HepG2 (cell line): Measurements from ENCODE around the gene DLG4. TPM values are rescaled to one million over a fixed set of nuclear protein-coding genes. Genes with fewer than 3 reads are reported as not detected.

Experiments
- ASH2L ChIP-seq: fragments of 300-600, 200-600 bp; sonication (generic); IDR thresholded peaks from 2 replicates; pipeline ENCODE4 v1.7.0; 2017; ENCODE audit warnings: low read depth, mild to moderate bottlenecking, moderate library complexity, mixed read lengths, low read length; ENCODE audit not compliant: insufficient read length
- CERS6 ChIP-seq: sonication (generic); formaldehyde crosslinking; IDR thresholded peaks from 2 replicates; pipeline ENCODE4 v1.5.0; 2020; ENCODE audit warnings: missing genetic modification reagents
- GMEB1 ChIP-seq: sonication (generic); formaldehyde crosslinking; IDR thresholded peaks from 2 replicates; pipeline ENCODE4 v1.5.1; 2020; ENCODE audit warnings: missing genetic modification reagents, mild to moderate bottlenecking, borderline replicate concordance
- HOXA5 ChIP-seq: sonication (generic); formaldehyde crosslinking; IDR thresholded peaks from 2 replicates; pipeline ENCODE4 v1.4.0; 2020; ENCODE audit warnings: missing genetic modification reagents
- JUND ChIP-seq: sonication (generic); formaldehyde crosslinking; IDR thresholded peaks from 2 replicates; pipeline ENCODE4 v1.8.0; 2022; ENCODE audit warnings: mild to moderate bottlenecking, missing genetic modification reagents
- NAIF1 ChIP-seq: sonication (generic); formaldehyde crosslinking; IDR thresholded peaks from 2 replicates; pipeline ENCODE4 v1.5.0; 2020; ENCODE audit warnings: mild to moderate bottlenecking, missing genetic modification reagents, borderline replicate concordance
- SALL1 ChIP-seq: sonication (generic); formaldehyde crosslinking; IDR thresholded peaks from 2 replicates; pipeline ENCODE4 v1.8.0; 2022; ENCODE audit warnings: mild to moderate bottlenecking, missing genetic modification reagents
- SAP130 ChIP-seq: IDR thresholded peaks from 2 replicates; pipeline ENCODE4 v1.6.1; 2016; ENCODE audit warnings: low read depth
- SMAD1 ChIP-seq: sonication (generic); formaldehyde crosslinking; IDR thresholded peaks from 2 replicates; pipeline ENCODE4 v1.4.0; 2020; ENCODE audit warnings: missing genetic modification reagents, low read depth, mild to moderate bottlenecking, borderline replicate concordance
- SOX13 ChIP-seq, 3 experiments: fragments of 450-650 bp in 1 of 3; sonication (generic) in 1 of 3; formaldehyde crosslinking in 1 of 3; IDR thresholded peaks in 2 of 3; conservative IDR thresholded peaks in 1 of 3; 2 replicates each; pipeline versions ENCODE4 v1.5.0 to v1.6.1; 2016 to 2020; ENCODE audit warnings: antibody characterized with exemption in 1 of 3, mild to moderate bottlenecking in 1 of 3, missing compliant biosample characterization in 1 of 3, missing genetic modification reagents in 1 of 3, moderate library complexity in 1 of 3
- SP1 ChIP-seq, 2 experiments: fragments of 450-650 bp in 1 of 2; sonication (generic) in 1 of 2; formaldehyde crosslinking in 1 of 2; IDR thresholded peaks; 2 replicates each; pipeline versions ENCODE4 v1.4.0 to v1.6.1; 2016 to 2020; ENCODE audit warnings: missing genetic modification reagents in 1 of 2
- TBX3 ChIP-seq: fragments of 450-650 bp; IDR thresholded peaks from 2 replicates; pipeline ENCODE4 v1.6.1; 2017; ENCODE audit warnings: antibody characterized with exemption, mild to moderate bottlenecking, inconsistent platforms, borderline replicate concordance
- ZMAT3 ChIP-seq: sonication (generic); formaldehyde crosslinking; conservative IDR thresholded peaks from 2 replicates; pipeline ENCODE4 v1.7.0; 2021; ENCODE audit warnings: missing genetic modification reagents
- ZNF143 ChIP-seq: sonication (generic); formaldehyde crosslinking; IDR thresholded peaks from 2 replicates; pipeline ENCODE4 v1.4.0; 2020; ENCODE audit warnings: missing genetic modification reagents
- ZNF317 ChIP-seq: sonication (generic); formaldehyde crosslinking; IDR thresholded peaks from 2 replicates; pipeline ENCODE4 v1.5.0; 2020; ENCODE audit warnings: mild to moderate bottlenecking, missing genetic modification reagents
- ZNF333 ChIP-seq: sonication (generic); formaldehyde crosslinking; IDR thresholded peaks from 2 replicates; pipeline ENCODE4 v1.4.0; 2020; ENCODE audit warnings: mild to moderate bottlenecking, missing genetic modification reagents, borderline replicate concordance
- ZNF883 ChIP-seq: sonication (generic); formaldehyde crosslinking; IDR thresholded peaks from 2 replicates; pipeline ENCODE4 v1.5.1; 2020; ENCODE audit warnings: mild to moderate bottlenecking, missing genetic modification reagents; ENCODE audit errors: not compliant biosample characterization
- polyA plus RNA-seq, 8 experiments: library from polyadenylated mRNA; depleted of rRNA in 3 of 8; stranded (reverse) in 7 of 8; unstranded in 1 of 8; fragments of >200 nt; fragmentation: Illumina TruSeq in 4 of 8; extraction: Trizol in 4 of 8; gene quantifications; 2 replicates each; pipeline versions ENCODE4 v1.2.1 to v1.2.3, GENCODE V29; 2011 to 2016; ENCODE audit warnings: low read depth in 4 of 8, missing spikeins in 1 of 8, mixed read lengths in 1 of 8; ENCODE audit not compliant: insufficient read depth in 1 of 8
- total RNA-seq, 5 experiments: library from RNA; depleted of rRNA; stranded (reverse); fragments of >200 nt; fragmentation: Illumina TruSeq; extraction: Trizol; gene quantifications; 2 replicates each; pipeline ENCODE4 v1.2.3, GENCODE V29; 2016; ENCODE audit warnings: low read depth in 1 of 5
- TF ChIP-seq, protein P1 (sequence below): sonication (generic); formaldehyde crosslinking; IDR thresholded peaks from 2 replicates; pipeline ENCODE4 v1.5.0; 2020; ENCODE audit warnings: mild to moderate bottlenecking, missing genetic modification reagents, moderate library complexity
- TF ChIP-seq, protein P2 (sequence below): conservative IDR thresholded peaks from 2 replicates; pipeline ENCODE4 v1.6.1; 2018; ENCODE audit warnings: missing genetic modification reagents
- TF ChIP-seq, protein P3 (sequence below), 2 experiments: fragments of 450-650 bp in 1 of 2; sonication (generic) in 1 of 2; formaldehyde crosslinking; IDR thresholded peaks; 2 replicates each; pipeline versions ENCODE4 v1.5.0 to v1.8.0; 2020 to 2022; ENCODE audit warnings: mild to moderate bottlenecking in 1 of 2, missing genetic modification reagents in 1 of 2

DLG4 gene
- total and polyA plus RNA-seq, 2 of the 13 experiments (the other 11 are each of a cell fraction or from before 2014, with no cell fraction given), result 0.71 to 4.3 TPM

GRCh38 chr17:7258731-7259554 is 39.3 kb upstream of the DLG4 start (continued):
- TF ChIP-seq ASH2L (peak; percentile 77), ZNF317 (CRISPR knock-in tag) (peak; percentile 82), ZNF883 (peak; percentile 42), ZNF143 (CRISPR knock-in tag) (peak; percentile 28; the same call in 1 of the 2 replicates), SOX13 (IDR thresholded peaks at IDR 0.05) (no peak), SOX13 (CRISPR knock-in tag; conservative IDR thresholded peaks at IDR 0.05 in 1 of 2, IDR thresholded peaks at IDR 0.05 in 1 of 2) (peak in 1 of 2 experiments; percentile 39; a peak in 2 of 4 replicates), JUND (CRISPR knock-in tag) (peak; percentile 56; the same call in 1 of the 2 replicates), HOXA5 (CRISPR knock-in tag) (peak; percentile 26; the same call in 1 of the 2 replicates), NAIF1 (CRISPR knock-in tag) (peak; percentile 76; the same call in 1 of the 2 replicates), SMAD1 (CRISPR knock-in tag) (0 out of 2 replicates have a peak, but pooled peaks have one; percentile 13), CERS6 (CRISPR knock-in tag) (no peak), SALL1 (CRISPR knock-in tag) (peak; percentile 78), SP1 (IDR thresholded peaks at IDR 0.05) (no peak), SP1 (CRISPR knock-in tag; IDR thresholded peaks at IDR 0.05) (peak; percentile 23; the same call in 1 of the 2 replicates), GMEB1 (peak; percentile 41; the same call in 1 of the 2 replicates), ZNF333 (CRISPR knock-in tag) (peak; percentile 75; the same call in 1 of the 2 replicates), SAP130 (CRISPR knock-in tag) (peak; percentile 68), TBX3 (no peak), ZMAT3 (CRISPR knock-in tag) (no peak)
- TF ChIP-seq, protein P1, sequence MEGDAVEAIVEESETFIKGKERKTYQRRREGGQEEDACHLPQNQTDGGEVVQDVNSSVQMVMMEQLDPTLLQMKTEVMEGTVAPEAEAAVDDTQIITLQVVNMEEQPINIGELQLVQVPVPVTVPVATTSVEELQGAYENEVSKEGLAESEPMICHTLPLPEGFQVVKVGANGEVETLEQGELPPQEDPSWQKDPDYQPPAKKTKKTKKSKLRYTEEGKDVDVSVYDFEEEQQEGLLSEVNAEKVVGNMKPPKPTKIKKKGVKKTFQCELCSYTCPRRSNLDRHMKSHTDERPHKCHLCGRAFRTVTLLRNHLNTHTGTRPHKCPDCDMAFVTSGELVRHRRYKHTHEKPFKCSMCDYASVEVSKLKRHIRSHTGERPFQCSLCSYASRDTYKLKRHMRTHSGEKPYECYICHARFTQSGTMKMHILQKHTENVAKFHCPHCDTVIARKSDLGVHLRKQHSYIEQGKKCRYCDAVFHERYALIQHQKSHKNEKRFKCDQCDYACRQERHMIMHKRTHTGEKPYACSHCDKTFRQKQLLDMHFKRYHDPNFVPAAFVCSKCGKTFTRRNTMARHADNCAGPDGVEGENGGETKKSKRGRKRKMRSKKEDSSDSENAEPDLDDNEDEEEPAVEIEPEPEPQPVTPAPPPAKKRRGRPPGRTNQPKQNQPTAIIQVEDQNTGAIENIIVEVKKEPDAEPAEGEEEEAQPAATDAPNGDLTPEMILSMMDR (CRISPR knock-in tag), result peak; percentile 13; the same call in 1 of the 2 replicates
- TF ChIP-seq, protein P2, sequence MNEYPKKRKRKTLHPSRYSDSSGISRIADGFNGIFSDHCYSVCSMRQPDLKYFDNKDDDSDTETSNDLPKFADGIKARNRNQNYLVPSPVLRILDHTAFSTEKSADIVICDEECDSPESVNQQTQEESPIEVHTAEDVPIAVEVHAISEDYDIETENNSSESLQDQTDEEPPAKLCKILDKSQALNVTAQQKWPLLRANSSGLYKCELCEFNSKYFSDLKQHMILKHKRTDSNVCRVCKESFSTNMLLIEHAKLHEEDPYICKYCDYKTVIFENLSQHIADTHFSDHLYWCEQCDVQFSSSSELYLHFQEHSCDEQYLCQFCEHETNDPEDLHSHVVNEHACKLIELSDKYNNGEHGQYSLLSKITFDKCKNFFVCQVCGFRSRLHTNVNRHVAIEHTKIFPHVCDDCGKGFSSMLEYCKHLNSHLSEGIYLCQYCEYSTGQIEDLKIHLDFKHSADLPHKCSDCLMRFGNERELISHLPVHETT (CRISPR knock-in tag), result peak; percentile 44; the same call in 1 of the 2 replicates
- TF ChIP-seq, protein P3, sequence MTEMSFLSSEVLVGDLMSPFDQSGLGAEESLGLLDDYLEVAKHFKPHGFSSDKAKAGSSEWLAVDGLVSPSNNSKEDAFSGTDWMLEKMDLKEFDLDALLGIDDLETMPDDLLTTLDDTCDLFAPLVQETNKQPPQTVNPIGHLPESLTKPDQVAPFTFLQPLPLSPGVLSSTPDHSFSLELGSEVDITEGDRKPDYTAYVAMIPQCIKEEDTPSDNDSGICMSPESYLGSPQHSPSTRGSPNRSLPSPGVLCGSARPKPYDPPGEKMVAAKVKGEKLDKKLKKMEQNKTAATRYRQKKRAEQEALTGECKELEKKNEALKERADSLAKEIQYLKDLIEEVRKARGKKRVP (CRISPR knock-in tag; IDR thresholded peaks at IDR 0.05), result peak in 1 of 2 experiments; percentile 99; a peak in 2 of 4 replicates
